HG02852 (cell line): ENCODE measurements around the gene MARCHF2.

ENCODE experiments used
- ATAC-seq: cut with Tn5 transposase; IDR thresholded peaks from one replicate; pipeline ENCODE4 v1.9.1; 2021; ENCODE audit warnings: mild to moderate bottlenecking, moderate library complexity; ENCODE audit not compliant: unreplicated experiment

Gene MARCHF2

DNA sequence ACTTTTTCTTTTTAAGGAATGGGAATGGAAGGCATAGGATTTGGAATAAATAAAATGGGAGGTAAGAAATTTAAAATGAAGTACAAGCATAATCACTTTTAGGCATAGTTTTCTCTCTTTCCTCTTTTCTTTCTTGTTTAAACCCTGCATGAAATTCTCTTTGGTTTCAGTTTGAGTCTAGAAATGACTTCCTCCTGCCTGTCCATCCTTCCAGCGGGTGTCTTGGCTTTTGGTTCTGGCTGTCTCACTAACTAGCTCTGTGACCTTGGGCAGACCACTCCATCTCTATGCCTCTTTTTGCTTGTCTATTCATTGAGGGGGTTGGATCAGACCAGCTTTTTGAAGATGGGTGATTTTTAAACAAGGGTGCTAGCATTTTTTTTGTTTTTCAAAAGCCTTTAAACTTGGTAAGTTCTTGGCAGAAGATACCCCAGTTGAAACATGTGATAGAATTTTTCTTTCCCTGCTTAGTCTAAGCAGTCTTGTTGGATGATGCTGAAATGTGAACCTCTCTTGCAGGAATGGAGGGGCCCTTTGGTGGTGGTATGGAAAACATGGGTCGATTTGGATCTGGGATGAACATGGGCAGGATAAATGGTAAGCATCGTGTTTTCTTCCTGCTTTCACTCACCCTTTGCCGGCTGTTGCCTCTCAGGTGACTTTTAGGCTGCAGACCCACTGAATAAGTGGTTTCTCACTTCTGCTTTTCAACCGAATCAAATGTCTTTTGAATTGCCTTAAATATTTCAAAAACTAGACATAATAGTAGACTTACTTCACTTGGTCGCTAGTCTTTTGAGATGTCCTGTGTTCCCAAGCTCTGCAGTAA is 60.8 kb downstream of the MARCHF2 start:
- ATAC-seq: no peak

DNA sequence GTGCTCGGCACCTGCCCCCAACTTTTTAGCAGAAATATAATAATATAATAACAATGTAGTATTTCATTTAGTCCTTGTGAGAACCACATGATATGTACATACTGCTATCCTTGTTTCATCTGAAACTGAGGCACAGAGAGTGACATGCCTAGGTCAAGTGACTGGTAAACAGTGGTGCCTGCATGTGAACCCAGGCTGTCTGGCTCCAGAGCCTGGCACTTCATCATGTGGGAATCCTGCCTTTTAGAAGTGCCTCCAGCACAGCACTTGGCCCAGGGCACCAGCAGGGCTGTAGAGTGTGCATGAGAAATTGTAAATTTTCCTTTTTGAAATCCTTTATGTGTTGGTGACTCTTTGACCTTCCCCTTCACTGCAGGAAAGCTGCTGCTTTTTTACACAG is 61.9 kb downstream of the MARCHF2 start:
- ATAC-seq: no peak

DNA sequence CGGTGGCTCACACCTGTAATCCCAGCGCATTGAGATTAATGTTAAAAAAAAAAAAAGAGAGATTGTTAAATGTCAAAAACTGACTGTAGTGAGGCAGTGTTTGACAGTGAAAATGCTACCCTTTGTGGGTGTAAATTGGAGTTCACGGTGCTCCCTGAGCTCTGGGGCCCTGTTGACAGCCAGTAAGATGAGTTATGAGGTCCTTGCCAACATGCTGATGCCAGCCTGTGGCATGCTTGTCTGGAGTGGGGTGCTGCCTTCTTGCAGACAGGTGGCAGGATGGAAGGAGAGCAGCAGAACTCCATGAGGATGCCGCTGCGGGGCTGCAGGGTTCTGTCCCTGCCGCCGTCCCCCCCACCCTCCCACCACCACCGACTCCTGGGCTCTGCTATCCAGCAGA is 63.4 kb downstream of the MARCHF2 start:
- ATAC-seq: no peak

DNA sequence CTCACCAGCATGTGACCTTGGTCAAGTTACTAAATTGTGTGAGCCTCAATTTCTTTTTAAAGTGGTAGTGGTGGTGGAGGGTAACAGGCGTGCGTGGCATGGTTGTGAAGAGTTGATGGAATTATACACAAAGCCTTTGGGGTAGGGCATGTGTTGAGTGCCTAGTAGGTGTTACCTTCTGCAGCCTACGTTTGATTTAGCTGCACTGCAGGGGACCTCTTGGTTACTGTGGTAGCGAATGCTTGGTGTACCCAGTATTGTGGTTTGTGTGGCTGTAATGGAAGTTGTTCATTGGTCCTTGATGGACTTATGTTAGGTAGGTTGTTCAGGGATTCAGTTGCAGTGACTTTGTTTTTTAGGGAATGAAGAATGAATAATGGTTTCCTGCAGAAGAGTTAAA is 64.8 kb downstream of the MARCHF2 start:
- ATAC-seq: no peak

DNA sequence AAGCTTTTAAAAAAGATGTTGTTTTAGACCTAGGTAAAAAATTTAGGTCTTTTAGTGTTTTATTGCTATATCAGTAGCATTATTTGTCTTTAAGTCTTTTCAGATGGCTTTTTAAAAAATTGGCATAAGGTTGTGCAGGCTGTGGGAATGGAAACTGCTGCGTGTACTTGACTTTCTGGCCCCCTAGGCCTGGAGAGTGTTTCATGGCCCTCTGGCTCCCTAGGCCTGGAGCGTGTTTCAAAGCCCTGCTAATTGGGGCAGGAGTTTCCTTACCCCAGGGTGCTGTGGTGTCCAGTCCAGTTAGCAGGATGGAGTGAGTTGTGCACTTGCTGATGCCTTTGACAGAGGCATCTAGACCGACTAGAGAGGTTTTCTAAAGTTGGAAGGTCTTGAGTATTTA is 65.5 kb downstream of the MARCHF2 start:
- ATAC-seq: no peak

DNA sequence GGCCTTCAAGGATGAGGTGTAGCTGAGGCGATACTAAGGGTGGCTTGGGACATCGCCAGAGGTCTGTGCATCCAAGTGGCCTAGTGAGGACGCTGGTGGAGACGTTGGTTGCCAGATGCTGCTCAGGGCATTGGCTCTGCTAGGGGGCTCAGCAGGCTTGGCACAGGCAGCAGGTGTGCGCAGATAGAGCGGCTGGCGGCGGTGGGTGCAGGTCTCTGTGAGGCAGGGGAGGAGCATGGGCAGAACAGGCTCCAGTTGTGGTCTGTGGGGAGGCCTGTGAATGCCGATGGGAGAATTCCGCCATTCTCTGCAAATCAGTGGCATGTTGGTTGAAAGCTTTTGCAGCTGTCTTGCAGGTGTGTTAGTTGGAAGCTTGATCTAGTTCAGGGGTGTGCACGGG is 68.1 kb downstream of the MARCHF2 start:
- no peak for ATAC-seq

DNA sequence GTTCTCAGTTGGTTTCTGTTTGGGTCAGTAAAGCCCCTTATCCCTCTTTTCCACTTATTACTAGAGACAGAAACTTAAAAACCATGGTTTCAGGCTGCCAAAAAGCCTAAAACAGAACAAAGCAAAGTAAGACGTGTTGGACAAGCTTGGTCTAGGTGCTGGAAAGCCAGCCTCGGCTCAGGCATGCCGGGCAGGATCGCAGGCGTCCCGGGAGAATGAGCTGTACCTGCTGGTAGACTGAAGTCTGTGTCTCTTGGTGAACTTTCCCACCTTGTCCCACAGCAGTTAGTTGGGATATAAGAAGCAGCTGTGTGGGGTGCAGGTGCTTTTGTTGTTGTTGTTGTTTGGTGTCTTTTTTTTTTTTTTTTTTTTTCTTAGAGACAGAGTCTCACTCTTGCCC is 68.5 kb downstream of the MARCHF2 start:
- ATAC-seq: no peak

DNA sequence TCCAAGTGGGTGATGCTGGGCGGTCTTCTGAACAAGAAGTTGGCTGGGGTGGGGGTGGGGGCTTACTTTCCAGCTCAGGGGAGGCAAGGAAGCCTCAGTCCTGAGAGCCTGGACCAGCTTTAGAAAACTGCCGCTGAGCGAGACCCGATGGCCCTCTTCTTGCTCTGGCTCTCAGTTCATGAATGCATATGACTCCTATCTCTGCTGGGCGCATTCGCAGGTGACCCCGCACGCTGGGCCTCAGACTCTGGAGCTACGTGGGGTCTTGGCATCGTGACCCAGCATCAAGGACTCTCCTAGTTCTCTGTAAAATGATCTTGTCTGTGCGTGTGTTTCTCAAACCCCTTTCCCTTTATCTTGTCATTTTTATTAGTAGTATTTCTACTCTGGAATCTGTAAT is 69.6 kb downstream of the MARCHF2 start:
- no peak for ATAC-seq

DNA sequence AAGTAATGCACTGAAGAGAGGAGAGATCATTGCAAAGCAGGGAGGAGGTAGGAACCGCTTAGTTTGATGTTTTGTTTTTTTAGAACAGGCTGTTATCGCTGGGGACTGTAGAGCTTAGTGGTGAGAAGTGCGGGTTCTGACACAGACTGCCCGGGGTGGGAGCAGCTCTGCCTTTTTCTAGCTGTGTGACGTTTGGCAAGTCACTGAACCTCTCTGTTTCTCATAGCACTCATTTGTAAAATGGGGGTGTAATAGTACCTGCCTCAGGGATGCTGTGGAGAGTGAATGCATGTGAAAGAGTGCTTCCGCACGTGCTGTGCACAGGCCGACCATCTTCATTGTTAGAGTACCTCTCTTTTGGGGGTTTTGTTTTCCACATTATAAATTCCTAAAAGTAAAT is 70.1 kb downstream of the MARCHF2 start:
- ATAC-seq: no peak

DNA sequence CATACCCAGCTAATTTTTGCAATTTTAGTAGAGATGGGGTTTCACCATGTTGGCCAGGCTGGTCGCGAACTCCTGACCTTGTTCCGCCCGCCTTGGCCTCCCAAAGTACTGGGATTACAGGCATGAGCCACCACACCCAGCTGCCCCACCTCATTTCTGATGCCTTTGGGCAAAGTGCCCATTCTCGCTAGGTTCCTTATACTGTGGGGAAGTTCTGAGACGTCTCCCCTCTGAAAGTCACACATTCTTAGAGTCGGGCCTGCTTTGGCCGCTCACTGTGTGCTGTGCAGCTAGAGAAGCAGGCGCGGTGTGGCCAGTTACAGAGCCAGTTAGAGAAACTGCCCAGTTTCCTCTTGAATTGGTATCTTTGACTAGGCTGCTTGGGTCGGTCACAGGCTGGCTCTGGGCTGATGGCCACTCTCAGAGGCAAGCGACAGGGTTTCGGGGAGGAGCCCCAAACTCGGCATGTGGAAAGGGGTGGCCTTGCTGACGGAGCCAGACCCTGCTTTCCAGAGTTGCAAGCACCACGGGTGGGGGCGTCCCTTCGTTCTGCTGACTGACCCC is 71.3 kb downstream of the MARCHF2 start:
- no peak for ATAC-seq

DNA sequence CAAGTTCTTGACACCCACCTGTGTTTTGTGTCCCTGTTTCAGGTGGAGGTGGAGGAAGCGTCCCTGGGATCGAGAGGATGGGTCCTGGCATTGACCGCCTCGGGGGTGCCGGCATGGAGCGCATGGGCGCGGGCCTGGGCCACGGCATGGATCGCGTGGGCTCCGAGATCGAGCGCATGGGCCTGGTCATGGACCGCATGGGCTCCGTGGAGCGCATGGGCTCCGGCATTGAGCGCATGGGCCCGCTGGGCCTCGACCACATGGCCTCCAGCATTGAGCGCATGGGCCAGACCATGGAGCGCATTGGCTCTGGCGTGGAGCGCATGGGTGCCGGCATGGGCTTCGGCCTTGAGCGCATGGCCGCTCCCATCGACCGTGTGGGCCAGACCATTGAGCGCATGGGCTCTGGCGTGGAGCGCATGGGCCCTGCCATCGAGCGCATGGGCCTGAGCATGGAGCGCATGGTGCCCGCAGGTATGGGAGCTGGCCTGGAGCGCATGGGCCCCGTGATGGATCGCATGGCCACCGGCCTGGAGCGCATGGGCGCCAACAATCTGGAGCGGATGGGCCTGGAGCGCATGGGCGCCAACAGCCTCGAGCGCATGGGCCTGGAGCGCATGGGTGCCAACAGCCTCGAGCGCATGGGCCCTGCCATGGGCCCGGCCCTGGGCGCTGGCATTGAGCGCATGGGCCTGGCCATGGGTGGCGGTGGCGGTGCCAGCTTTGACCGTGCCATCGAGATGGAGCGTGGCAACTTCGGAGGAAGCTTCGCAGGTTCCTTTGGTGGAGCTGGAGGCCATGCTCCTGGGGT is 72.7 kb downstream of the MARCHF2 start:
- ATAC-seq: no peak

DNA sequence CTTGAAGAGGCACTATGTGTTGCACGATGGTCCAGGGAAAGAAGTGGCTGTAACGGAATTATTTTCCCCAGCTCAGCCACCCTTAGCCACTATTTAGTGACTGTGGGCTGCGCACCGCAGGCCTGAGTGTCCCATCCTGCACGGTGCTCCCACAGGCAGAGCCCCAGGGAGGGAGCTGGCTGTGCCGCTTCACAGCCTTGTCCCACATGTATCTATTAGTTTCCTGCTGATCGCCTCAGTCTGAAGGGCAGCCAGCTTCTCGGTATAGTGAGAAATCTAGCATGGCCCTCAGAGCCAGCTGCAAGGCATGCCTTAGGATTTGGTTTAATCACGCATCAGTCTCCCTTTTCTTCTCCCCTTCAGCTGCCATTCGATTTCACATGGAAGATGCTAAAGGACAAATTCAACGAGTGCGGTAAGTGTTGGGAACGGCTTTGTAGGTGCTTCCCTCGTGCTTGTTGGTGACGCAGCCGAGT is 73.6 kb downstream of the MARCHF2 start:
- ATAC-seq: no peak

DNA sequence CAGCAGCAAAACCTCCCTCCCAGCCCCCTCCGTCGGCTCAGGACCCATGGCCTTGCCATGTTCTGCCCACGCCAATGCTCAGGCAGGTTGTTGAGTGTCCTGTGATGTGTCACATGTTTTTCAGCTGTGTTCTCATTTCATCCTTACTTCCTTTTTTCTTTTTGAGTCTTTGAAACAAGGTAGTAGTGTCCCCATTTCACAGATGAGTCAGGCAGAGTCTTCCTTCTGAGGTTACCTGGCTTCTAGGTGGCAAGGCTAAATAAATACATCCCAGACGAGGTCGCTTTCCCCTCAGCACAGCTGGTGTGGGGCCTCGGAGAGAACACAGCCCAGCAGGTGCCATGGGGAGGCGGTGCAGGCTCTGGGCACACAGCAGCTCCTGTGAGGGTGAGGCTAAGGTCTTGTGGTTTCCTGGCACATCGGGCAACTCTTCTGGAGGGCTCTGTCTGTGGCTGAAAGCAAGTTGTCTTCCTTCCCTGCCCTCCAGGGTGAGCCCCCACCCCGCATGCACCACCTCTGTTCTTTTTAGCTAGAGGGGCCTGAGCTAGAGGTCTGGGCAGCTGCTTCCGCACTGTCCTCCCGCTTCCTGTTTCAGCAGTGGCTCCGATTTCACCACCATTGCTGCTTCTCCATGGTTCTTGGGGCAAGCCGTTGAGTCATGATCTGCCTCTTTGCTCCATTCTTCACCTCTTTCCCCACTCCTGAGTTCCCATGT is 74.2 kb downstream of the MARCHF2 start:
- ATAC-seq: peak; percentile 51

DNA sequence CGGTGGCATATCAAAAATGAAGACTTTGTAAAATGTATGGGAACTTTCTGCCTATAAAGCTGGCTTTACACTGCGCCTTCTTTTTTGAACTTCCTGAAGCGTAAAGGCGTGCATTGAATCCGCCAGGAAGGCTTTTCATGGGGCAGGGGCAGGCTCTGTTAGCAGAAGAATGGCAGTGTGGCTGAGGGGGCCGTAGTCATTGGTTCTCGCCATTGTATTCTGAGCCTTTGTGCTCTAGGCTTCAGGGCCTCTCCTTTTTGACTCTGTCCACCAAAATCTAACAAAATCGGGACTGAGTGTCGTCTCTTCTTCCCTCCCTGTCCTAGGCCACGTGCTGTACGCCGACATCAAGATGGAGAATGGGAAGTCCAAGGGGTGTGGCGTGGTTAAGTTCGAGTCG is 75.3 kb downstream of the MARCHF2 start:
- no peak for ATAC-seq
